RWPE1 (cell line): ENCODE measurements around the gene MS4A10.

Source experiments
- CTCF ChIA-PET: fragments of 350-600 bp; sonication (Branson Sonifier 250); formaldehyde crosslinking; extraction: SDS; loops from one replicate; lab custom pipeline; 2021; lab: Yijun Ruan, JAX
- POLR2A ChIA-PET: fragments of 400-600 bp; formaldehyde crosslinking; extraction: SDS; loops from one replicate; lab custom pipeline; 2020; ENCODE audit warnings: antibody characterized with exemption; ENCODE audit not compliant: low non-redundant PET; lab: Yijun Ruan, JAX
- DNase-seq: peaks from one replicate; pipeline ENCODE4 v3.0.0; 2012; ENCODE audit warnings: low spot score
- H3K27ac ChIP-seq: fragments of 450-650 bp; 2 replicates; pipeline ENCODE4 v1.5.1; 2017
- TF ChIP-seq, protein P1 (sequence below): fragments of 450-650 bp; conservative IDR thresholded peaks from 2 replicates; pipeline ENCODE4 v1.5.1; 2017; ENCODE audit warnings: low read depth, mild to moderate bottlenecking

The MS4A10 gene

DNA sequence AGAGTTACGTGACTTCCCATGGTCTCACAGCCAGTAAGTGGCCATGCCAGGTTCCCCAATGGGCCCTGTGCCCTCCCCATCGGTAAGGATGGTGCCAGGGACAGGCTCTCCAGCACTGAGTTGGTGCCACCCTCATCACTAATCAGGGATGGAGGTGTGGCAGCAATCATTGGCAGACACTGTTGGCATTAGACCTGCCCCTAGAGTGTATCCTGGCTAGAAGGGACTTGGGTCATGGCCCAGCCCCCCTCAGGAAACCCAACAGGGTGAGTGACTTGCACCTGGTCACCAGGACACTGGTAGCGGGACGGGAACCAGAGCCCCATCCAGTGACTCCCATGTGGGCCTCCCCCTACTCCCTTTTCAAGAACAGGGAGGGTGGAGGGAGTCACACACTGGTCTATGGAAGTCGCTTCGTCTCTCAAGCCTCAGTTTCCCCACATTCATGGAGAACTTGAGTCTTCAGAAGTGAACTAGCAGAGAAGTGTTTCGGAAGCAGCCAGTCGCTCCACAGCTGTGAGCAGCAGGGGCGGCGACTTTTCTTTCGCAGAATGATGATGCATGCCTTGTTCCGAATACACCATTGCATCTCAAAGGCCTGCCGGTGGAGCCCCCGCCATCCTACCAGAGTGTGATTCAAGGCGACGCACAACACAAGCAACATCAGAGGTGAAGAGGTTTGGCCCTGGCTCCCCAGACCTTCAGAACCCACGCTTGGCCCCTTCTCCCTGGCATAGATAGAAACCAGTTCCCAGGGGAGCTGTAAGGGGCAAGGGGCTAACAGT is 12.9 kb downstream of the MS4A10 start:
- DNase-seq = no peak
- ChIA-PET POLR2A (no interaction called here), CTCF (no interaction called here)
- no peak overlapping the region for H3K27ac ChIP-seq
- TF ChIP-seq, protein P1, sequence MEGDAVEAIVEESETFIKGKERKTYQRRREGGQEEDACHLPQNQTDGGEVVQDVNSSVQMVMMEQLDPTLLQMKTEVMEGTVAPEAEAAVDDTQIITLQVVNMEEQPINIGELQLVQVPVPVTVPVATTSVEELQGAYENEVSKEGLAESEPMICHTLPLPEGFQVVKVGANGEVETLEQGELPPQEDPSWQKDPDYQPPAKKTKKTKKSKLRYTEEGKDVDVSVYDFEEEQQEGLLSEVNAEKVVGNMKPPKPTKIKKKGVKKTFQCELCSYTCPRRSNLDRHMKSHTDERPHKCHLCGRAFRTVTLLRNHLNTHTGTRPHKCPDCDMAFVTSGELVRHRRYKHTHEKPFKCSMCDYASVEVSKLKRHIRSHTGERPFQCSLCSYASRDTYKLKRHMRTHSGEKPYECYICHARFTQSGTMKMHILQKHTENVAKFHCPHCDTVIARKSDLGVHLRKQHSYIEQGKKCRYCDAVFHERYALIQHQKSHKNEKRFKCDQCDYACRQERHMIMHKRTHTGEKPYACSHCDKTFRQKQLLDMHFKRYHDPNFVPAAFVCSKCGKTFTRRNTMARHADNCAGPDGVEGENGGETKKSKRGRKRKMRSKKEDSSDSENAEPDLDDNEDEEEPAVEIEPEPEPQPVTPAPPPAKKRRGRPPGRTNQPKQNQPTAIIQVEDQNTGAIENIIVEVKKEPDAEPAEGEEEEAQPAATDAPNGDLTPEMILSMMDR = no peak

DNA sequence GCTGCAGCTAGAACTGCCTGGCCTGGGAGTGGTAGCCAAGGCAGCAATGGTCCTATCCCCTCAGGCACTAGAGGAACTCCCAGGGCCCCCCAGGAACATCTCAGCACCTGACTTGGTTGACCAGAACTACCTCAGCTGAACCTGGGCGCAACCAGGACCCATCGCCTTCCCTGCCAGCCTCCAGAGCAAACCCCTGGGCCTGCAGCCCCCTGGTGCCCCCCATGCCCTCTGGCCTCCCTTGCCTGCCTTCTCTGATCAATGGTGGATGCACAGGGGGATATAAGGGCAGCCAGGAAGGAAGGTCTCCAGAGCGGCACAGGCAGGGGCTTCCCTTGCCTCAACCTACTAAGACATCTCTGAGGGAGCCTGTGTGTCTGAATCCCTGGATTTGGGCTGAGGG is 13.5 kb downstream of the MS4A10 start:
- H3K27ac ChIP-seq = no peak overlapping the region
- no peak for DNase-seq
- ChIA-PET POLR2A (no interaction called here), CTCF (interaction anchor here (0.5 kb wide), 1 partner anchor 105 kb away, joined by 3 read pairs; no protein-coding TSS in a partner anchor)
- TF ChIP-seq, protein P1 = no peak

DNA sequence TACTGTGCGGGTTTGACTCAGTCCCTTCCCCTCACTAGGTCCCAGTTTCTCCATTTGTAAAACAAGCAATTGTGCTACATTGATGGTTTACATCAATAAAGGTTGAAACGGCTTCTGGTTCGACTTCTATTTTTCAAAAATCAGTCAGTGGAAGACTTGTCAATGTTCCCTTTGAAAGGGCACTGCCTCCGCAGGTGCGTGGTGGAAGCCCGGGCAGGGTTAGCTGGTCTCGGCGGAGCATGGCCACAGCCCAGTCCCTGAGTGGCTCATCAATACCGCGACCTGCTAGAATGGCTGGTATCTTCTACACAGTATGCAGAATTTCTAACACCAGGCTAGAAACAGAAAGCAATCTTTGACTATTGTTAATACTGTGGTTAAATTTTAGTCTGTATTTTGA is 16.1 kb downstream of the MS4A10 start:
- ChIA-PET POLR2A (no interaction called here), CTCF (no interaction called here)
- TF ChIP-seq, protein P1 = no peak
- no peak overlapping the region for H3K27ac ChIP-seq
- no peak for DNase-seq

DNA sequence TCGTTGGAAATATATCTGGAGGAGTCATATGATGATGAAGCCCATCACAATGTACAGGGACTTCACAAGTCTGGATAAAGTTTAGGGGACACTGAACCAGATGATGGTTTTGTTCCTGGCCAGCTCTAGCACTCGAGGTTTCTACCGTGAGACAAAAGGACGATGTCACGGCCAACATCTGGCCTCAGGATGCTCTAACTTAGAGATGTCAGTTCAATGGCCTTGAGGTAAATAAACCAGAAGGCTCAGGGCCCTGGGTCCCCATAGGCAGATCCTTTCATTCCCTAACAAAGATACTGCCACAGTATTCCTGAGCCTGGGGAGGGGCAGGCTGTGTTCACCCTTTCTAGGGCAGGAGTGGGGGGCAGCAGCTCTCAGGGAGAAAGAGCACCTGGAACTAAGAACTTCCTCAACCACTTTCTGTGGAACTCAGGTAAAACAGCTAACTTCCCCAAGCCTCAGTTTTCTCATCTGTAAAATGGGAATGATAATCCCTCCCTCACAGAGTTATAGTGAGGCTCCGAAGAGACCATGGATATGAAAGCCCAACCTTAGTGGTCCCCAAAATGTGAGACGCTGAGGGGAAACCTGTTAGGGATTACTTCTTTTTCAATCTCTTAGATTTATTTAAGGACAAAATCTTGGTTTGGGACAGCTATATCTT is 18.3 kb downstream of the MS4A10 start:
- DNase-seq = no peak
- POLR2A ChIA-PET = no interaction called here
- CTCF ChIA-PET = interaction anchor here (0.7 to 1.4 kb wide), 2 partner anchors 27 to 224 kb away, joined by 3 to 4 read pairs; no protein-coding TSS in a partner anchor
- TF ChIP-seq, protein P1 = no peak
- H3K27ac ChIP-seq = no peak overlapping the region

DNA sequence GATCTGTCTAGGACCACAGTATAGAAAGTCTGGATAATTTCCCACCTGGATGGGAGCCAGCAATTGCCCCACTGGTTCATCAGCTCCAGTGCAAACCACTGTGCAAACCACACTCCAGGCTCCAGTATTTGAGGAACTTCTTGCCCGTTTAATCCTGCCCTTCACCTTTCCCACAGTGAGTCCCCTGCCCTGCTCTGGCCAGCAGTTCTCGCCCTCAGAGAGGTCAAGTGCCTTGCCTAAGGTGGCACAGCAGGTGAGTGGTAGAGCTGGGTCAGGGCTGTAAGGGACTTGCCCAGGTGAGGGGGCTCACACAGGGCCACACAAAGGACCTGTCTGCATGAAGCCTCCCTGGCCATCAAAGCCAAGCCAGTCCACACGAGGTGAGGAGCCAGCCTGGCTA is 24.1 kb downstream of the MS4A10 start:
- ChIA-PET CTCF (no interaction called here), POLR2A (no interaction called here)
- DNase-seq = no peak
- no peak overlapping the region for H3K27ac ChIP-seq
- TF ChIP-seq, protein P1 = no peak

DNA sequence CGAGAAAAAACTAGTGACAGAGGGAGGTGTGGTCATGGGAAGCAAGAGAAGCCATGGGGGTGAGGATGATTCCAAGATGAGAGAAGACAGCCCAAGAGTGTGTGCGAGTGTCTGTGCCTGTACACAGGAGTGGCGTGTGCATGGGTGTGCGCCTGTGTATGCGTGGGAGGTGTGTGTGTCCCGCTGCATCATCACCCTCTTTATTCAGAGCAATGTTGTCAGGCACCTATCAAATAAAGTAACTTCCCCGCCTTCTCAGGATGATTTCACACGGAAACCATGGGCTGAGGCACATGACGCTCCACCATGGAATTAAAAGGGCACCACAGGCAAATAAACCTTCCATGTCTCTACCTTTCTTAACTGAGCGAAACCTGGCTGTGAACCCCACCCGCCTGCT is 24.6 kb downstream of the MS4A10 start:
- POLR2A ChIA-PET = no interaction called here
- TF ChIP-seq, protein P1 = no peak
- no peak overlapping the region for H3K27ac ChIP-seq
- no peak for DNase-seq
- CTCF ChIA-PET = no interaction called here
